Inflammatory macrophage treated with lipopolysaccharide for 4 hours (primary cell): ENCODE data around the gene SPI1.

Source experiments
- DNase-seq: peaks from one replicate; pipeline ENCODE4 v3.0.0-alpha.2; 2020

SPI1 gene

DNA sequence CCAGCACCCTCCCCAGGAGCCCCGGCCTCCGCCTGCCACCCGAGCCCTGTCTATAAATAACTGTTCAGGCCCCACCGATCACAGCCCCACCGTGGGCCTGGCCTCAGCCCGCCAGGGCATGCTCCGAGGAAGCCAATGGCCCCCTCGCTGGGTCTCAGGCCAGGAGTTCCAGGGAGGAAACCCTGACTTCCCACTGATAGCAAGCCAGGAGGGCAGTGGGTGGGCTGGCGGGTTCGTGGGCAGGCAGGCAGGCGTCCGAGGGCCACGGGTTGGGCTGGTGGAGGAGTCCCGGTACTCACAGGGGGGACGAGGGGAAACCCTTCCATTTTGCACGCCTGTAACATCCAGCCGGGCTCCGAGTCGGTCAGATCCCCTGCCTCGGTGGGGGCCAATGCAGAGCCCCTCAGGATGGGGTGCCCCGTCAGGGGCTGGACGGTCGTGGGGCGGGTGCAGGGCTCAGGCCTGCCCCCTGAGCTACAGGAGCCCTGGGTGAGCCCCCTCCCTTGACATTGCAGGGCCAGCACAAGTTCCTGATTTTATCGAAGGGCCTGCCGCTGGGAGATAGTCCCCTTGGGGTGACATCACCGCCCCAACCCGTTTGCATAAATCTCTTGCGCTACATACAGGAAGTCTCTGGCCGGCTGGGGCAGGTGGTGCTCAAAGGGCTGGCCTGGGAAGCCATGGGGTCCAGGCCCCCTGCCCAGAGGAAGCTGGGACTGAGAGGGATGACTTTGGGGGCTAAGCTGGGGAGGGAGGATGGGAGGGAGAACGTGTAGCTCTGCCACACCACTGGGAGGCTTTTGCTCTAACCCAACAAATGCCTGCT, at the start of gene SPI1:
TSS of gene SPI1 (minus strand) at position 538 of the 826 bp plus-strand sequence. CDS start at position 344, 194 bp downstream.
- peak; percentile 97 for DNase-seq

DNA sequence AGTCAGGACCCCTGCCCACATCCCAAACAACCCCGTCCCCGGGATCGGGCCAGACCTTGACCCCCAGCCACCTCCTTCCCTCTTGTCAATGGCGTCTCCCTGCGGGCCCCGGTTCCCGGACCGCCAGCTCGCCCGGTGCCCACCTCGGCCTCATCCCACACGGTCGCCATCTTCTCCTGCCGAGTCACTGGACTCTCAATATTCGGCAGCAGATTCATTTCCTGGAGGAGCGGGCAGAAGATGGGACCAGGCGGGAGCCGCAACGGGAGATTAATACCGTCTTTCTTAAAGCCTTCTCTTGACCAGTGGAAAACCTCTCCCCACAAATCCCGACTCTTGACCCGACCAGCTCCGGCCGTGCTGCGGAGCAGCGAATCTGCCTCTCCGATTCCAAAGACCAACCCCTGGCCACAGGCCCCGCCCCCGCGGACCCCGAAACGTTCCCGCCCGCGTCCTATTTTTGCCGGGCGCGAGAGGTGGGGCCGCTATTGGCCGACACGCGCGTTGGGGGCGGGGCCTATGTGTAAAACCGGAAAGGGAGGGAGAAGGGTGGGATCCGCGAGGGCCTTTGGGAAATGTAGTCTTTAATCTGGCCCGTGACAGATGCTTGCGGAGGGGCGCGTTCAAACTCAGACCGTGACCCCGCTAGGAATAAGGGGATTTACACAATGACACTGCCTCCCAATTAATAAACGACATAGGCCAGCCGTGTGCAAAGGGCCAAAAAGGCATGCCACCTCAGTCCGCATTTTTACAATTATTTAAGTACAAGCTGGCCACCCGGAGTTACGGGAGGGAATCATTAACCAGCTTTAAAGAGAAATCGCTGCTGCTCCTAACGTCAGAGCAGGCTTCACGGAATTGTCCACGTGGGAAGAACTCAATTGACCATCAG, 48.0 kb upstream of the SPI1 start, which contains the start of gene PSMC3:
TSS of gene PSMC3 (minus strand) at position 378 of the 895 bp plus-strand sequence. CDS start at position 218, 160 bp downstream.
- peak; percentile 98 for DNase-seq

DNA sequence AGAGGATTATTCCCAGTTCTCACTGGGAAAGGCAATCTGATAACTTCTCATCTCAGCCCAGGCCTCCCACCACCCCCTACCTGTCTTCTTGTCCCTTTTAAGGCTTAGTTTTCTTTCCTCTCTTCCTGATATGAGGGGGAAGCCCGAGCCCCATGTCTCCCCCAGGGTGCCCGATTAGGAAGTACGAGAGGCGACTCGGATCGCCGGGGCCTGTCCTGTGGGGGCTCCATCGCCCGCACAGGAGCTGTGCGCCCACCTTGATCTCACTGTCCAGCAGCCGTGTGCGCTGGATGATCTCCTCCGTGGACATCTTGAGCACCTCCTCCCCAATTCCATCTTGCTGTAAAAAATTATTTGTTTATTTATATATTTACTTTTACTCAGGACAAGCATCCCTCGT, 47.3 kb upstream of the SPI1 start:
- no peak for DNase-seq

DNA sequence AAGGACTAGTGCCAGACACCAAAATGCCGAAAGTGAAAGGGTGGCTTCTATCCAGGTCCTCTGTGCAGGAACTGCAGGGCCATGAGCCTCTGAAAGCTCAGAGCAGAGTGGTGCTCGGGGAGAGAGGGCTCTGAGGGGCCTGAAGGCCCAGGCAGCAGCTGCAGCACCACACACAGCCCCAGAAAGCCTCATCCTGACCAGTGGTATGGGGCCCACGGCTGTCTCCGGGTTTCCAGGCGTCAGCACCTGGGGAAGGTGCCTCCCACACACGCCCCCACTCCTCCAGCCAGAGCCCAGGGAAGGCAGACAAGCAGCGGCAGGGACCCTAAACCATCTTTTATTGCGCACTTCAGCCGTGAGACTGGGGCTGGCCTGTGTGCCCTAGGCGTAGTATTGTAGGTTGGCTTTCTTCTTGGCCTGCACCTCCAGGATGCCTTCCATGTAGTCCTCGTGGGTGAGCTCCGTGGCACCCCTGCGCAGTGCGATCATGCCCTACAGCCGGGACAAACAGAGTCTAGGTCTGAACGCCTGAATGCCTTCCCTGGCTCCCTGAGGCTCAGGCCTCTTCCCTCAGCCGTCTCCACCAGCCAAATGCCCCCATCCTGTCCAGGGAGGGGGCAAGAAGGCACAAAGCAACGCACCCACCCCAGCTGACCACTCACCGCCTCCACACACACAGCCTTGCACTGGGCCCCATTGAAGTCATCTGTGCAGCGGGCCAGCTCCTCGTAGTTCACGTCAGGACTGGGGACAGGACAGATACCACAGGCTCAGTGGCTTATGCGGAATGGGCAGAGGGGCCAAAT, 40.3 kb upstream of the SPI1 start:
- no peak for DNase-seq

DNA sequence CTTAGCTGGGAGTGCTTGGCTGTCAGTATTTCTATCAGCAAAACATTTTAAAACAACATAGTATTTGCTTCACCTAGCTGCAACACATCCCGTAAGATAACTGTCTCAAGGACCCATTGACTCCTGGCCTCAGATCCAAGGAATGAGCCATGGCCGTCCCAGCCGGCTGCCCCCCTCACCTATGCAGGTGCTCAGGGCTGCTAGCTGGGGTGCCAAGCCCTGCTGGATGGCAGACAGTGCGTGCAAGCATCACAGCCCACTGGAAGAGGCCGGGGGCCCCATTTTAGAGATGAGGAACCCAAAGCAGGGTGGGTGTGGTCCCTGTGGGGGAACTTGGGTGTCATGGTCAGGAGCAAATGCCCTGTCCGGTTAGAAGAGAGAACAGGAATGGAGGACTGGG, 39.4 kb upstream of the SPI1 start:
- no peak for DNase-seq

DNA sequence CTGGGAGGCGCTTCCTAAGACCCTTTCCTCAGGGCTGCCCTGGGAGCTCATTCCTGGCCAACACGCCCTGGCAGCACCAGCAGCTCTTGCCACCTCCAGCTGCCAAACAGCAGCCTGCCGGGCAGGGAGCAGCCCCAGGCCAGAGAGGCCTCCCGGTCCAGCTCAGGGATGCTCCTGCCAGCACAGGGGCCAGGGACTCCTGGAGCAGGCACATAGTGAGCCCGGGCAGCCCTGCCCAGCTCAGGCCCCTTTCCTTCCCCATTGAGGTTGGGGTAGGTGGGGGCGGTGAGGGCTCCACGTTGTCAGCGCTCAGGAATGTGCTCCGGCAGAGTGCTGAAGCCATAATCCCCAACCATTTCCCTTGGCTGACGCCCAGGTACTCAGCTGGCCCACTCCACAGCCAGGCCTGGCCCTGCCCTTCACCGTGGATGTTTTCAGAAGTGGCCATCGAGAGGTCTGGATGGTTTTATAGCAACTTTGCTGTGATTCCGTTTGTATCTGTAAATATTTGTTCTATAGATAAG, 37.7 kb upstream of the SPI1 start:
- no peak for DNase-seq

DNA sequence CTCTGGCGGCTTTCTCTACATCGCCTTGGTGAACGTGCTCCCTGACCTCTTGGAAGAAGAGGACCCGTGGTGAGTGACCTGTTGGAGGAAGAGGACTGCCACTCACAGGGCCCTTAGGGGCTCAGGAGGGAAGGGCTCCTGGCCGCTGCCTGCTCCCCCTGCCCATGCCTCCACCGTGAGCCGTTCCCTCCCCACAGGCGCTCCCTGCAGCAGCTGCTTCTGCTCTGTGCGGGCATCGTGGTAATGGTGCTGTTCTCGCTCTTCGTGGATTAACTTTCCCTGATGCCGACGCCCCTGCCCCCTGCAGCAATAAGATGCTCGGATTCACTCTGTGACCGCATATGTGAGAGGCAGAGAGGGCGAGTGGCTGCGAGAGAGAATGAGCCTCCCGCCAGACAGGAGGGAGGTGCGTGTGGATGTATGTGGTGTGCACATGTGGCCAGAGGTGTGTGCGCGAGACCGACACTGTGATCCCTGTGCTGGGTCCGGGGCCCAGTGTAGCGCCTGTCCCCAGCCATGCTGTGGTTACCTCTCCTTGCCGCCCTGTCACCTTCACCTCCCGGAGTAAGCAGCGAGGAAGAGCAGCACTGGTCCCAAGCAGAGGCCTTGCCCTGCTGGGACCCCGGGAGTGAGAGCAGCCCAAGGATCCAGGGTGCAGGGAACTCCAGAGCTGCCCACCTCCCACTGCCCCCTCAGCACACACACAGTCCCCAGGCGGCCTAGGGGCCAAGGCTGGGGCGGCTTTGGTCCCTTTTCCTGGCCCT, 36.9 kb upstream of the SPI1 start:
- no peak for DNase-seq

DNA sequence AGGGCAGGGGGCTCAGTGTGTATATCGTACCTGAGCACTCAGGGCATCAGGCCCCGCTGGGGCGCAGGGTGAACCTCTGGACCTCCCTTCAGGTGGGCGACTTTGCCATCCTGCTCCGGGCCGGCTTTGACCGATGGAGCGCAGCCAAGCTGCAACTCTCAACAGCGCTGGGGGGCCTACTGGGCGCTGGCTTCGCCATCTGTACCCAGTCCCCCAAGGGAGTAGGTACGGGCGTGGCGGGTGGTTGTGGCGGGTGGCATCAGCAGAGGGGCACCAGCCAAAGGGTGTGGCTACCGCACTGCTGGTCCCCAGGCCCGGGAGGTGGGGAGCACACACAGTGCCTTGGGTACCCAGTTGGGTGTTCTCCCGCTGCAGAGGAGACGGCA, 36.3 kb upstream of the SPI1 start:
- DNase-seq = no peak

DNA sequence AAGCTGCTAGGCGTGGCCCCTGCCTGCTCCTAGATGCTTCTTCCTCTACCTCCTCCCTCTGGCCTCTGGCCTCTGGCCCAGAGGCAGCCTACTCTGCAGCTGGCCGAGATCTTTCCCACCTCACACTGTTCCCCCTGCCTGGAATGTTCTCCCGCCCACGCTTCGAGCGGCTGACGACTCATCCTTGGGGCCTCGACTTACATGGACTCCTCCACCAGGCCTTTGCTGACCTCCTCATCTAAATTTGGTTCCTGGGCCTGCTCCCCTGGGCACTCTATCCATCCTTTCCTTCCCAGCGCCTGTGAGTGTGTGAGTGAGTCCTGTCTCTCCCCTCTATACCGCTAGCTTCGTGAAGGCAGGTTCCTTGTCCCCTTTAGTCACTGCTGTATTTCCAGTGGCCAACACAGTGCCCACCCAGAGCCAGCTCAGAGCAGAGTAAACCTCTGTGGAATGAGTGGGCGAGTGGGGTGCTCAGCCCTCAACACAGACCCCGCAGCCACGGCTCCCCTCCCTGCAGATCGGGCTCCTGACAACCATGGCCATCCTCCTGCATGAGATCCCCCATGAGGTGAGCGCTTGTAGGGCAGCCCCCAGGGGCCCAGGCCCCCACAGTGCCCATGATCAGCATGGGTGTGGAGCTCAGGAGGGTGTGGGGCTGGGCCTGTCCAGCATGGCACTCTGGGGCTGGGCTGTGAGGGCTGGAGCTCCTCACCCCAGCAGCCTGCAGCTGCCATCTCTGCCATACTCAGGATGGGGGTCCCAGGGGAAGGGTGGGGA, 35.7 kb upstream of the SPI1 start:
- no peak for DNase-seq

DNA sequence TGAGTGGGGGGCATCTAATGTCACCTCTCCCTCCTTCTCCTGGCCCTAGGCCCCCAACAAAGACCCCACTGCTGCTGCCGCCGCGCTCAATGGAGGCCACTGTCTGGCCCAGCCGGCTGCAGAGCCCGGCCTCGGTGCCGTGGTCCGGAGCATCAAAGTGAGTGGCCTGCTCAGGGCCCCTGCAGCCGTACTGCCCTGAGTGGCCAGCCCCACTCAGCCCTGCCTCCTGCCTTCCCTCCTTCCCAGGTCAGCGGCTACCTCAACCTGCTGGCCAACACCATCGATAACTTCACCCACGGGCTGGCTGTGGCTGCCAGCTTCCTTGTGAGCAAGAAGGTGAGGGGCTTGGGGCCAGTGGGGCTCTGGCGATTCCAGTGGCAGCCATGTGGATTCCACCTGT, 35.0 kb upstream of the SPI1 start:
- no peak for DNase-seq

DNA sequence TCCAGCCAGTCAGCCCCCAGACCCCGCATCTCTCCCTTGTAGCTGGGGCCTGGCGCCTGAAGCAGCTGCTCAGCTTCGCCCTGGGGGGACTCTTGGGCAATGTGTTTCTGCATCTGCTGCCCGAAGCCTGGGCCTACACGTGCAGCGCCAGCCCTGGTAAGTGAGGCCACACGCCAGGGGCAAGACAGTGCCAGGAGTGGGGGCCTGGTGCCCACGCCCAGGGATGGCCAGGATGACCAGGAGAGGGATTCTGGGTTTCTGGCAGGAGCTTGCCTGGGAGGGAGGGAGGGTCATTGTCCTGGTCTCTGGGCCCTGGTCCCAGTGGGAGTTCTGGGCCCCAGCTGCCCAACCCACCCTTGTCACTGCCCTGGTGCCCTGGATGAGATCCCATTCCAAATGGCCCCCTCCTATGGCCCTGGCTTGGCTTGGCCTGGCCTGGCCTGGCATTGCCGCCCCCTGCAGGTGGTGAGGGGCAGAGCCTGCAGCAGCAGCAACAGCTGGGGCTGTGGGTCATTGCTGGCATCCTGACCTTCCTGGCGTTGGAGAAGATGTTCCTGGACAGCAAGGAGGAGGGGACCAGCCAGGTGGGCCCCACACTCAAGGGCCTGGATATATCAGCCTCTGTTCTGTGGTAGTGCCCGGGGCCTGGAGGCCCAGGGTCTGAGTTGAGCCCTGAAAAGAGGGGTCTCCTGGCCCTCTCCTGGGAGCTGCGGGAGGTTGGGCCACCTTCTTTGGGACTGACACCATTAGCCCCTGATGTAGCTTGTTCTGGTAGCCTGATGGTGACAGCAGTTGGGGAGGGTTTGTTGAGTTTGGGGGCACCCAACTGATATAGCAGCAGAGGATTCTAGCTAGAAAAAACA, 33.8 kb upstream of the SPI1 start:
- peak; percentile 64 for DNase-seq

DNA sequence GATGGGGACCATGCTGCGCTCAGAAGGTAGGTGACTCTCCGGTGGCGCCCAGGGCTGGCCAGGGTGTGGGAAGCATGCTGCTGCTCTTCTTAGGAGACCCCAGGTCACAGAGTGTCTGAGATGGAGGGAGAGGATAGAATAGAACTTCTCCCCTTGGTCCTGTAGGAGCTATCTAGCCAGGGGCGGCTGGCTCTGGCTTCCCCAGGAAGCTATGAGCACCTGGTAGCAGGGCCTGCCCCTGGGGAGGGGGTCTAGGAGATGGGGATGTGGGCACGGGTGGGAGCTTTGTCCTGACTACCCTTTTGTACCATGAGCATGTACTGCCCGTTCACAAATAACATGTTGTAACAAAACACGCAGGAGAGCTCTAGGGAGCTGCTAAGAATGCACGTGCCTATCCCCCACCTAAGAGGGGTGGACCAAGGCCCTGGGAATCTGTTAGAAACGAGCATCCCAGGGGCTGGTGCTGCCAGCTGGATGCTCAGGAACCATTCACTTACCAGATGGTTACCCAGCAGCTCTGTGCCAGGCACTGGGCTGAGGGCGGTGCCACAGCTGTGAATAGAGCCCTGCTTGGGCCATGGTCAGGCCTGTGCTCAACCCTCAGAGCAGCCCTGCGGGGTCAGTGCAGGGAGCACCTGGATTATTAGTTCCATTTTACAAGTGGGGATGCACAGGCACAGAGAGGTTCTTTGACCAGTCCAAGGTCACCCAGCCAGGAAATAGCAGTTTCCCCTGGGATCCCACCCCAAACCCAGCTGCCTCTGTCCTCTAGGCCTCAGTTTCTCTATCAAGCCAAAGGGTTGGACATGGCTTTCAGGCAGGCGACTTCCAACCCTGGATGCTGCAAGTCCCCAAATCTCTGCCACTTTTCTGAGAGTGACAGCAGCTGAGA, 32.3 kb upstream of the SPI1 start:
- no peak for DNase-seq

DNA sequence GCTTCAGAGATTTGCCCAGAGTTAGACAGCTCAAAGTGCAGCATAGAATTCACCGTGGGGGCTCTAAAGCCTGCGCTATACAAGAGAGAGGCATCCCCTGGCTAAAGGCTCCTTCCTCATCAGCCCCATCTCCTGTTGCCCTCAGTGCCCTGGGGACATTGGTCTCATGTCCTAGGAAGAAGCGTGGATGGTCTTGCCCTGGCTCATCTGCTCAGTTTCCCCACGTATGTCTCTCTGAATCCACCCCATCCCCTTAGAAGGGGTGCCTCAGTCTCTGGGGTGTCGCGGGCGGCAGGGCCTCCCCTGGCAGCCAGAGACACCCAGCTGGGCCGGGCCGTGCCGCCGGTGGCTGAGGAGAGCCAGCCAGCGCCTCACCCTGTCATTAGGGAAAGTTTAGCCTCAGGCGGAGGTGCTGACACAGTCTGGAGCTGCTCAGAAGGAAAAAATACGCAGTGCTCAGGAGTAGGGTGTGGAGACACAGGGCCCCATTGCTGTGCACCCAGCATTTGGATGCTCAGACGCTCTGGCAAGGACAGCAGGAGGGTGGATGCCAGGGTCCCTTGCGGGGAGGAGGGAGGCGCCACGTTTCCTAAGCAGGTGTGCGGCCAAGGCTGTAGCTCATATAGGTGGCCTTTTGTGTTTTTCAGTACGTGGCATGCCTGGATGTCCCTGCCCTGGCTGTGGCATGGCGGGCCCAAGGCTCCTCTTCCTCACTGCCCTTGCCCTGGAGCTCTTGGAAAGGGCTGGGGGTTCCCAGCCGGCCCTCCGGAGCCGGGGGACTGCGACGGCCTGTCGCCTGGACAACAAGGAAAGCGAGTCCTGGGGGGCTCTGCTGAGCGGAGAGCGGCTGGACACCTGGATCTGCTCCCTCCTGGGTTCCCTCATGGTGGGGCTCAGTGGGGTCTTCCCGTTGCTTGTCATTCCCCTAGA, 31.4 kb upstream of the SPI1 start:
- DNase-seq = no peak

DNA sequence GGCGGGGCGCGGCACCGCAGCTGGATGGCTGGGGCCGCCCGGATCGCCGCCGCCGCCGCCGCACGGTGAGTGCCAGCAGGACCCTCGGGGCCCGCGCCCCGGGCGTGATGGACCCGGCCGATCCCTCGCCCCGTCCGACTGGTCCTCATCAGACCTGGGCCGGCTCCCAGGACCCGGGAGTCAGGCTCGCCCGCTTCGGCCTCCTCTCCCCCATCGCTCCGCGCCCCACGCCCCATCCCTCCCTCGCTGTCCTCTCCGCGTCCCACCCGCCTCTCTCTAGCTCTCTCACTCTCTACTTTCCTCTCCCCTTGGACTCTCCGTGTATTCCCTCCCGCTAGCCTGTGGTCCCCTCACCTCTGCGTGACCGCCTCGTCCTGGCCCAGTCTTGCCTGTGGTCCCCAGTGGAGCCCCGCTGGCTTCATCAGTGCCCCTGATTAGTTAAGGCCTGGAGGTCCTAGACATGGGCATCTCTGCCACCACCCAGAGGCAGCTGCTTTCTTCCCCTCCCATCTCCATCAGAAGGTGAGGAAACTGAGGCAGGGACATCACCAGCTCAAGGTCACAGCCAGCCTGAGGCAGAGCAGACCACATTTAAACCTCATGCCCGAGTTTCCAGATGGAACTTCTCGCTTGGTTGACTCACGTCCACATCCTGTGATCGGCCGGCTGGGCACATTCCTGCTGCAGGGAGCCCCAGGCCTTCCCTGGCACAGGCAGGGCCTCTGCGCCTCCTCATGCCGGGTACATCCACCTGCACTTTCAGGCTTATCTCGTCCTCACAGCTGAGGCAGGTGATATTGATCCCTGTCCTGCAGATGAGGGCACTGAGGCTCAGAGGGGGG, 30.5 kb upstream of the SPI1 start:
- DNase-seq = no peak

DNA sequence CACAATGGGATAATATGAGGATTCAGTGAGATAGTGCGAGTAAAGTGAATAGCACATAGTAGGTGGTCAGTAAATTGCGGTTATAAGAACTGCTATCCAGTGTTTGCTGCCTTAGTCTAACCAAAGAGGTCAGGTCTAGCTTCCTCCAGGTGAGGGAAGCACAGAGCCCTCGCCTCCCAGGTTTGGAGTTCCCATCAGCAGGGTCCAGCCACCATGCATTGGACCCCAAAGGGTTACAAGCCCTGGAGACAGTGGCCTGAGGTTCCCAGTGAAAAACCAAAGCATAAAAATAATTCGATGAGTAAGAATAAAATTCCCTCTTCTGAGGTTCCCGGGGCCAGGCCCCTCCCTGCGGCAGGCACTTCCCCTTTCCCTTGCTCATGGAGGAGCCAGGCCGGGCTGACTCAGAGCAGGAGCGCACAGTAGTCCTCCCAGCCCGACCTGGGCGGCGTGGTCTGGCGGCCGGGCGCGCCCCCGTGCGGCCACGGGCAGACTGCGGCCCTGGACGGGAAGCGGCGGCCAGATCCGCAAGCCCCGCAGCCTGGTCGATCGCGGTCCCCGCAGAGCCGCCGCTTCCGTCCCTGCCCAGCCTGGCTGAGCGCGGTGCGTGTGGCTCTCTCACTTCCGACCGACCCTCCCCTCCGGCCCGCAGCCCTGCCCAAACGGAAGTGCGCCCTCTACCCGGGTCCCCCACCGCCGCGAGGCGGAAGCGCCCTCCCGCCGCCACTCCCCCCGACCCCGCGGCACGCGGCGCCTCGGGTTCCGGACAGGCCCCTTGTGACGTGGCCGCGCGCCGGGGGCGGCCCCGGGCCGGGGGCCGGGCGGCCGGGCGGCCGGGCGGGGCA, 29.6 kb upstream of the SPI1 start, which contains the start of gene SLC39A13:
TSS of gene SLC39A13 (plus strand) at position 845 of the 845 bp plus-strand sequence. CDS start 1,505 bp downstream, outside the sequence.
- peak; percentile 99 for DNase-seq
